T-helper 22 cell (primary cell): ENCODE measurements around the gene RUFY3.
"Not testable (repeated sequence)": the region's sequence is repeated elsewhere in the genome, so short reads cannot be mapped to it uniquely, and the experiment has no call there.

ENCODE experiments used
- DNase-seq: peaks from one replicate; pipeline ENCODE4 v3.0.0-alpha.2; 2020; ENCODE audit warnings: low read depth

RUFY3 gene

DNA sequence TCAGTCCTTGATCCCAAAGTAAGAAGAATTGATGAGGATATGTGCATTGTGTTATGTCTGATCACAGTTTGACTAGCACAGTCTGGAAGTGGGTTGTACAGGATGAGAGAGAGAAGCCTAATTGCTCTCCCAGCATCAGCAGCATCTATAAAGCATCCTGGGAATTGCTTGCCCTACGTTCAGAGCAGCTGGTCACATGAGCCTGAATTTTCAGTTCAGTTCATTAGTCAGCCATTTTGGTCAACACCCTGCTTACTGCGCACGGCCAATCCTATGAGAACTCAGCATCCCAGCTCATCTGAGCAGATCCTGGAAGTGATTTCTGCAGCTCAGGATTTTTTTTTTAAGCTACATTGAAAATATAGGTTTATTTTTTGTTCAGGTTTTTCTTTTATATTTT lies at the start of gene RUFY3:
TSS of gene RUFY3 (plus strand) at position 218 of the 400 bp plus-strand sequence. CDS start 610 bp downstream, outside the sequence.
- DNase-seq: no peak

DNA sequence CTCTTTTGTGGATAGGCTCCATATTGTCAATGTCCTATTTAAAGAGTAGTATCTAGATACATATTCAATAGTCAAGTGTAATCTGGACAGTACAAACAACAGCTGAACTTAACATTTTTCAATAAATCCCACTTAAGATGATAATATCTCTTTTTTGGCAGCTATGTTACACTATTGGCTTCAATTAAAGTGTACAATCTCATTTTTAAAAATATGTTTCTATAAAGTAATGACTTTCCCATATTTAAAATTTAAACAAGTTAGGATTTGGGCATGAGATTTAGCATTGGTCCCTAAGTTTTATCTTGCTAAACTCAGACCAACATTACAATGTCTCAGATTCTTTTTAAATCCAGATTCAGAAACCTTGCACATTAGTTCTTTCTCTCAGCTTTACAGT lies 47.6 kb upstream of the RUFY3 start:
- no peak for DNase-seq

DNA sequence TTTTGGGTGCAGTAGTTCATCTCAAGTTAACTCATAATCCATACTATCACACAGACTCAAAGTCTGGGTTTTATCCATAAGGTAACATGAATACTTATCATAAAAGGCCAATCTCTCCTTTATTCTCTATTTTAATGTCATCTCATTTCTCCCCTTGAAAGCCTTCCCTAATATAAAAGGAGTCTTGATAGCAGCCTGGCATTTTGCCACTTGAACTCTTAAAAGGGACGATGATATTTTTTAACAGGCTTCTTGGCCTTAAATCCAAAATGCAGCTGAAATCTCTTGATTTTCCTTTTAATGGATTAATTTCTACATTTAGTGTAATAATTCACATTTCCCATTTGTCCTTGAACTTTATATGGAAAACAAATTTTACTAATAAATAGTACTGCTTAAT lies 47.0 kb upstream of the RUFY3 start:
- DNase-seq: no peak

GRCh38 chr4:70676554-70677090 lies 45.1 kb upstream of the RUFY3 start:
- DNase-seq: no peak

- DNase-seq: no peak
Measured at GRCh38 chr4:70678383-70678999, 43.3 kb upstream of the RUFY3 start.

DNA sequence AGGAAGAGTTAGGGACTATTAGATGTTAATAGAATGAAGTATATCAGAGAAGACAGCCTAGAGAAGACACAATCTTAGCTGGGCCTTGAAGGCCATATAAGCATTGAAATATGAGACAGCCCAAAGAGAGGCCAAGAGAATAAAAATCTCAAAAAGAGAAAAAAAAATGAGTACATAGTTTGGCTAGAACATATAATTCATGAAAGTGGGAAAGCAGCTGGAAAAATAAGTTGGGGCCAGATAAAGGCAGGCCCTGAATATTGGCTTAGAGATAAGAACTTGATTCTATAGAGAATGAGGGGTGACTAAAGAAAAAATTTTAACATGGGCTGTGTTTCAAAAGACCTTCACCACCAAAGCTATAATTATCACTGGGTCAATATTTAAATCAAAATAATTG lies 40.8 kb upstream of the RUFY3 start:
- DNase-seq: no peak

- no peak for DNase-seq
Measured at GRCh38 chr4:70681704-70682103, 40.1 kb upstream of the RUFY3 start.

- not testable (repeated sequence) for DNase-seq
Measured at GRCh38 chr4:70682142-70682541, 39.6 kb upstream of the RUFY3 start.

DNA sequence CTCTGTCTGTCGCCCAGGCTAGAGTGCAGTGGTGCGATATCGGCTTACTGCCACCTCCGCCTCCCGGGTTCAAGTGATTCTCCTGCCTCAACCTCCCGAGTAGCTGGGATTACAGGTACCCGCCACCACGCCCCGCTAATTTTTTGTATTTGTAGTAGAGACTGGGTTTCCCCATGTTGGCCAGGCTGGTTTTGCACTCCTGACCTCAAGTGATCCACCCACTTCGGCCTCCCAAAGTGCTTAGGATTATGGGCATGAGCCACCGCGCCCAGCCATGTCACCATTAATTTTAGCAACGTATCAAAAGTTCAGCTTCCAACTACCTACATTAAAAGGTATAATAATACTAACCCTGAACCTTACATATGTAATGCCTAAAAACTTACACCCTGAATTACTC lies 34.4 kb upstream of the RUFY3 start:
- DNase-seq: no peak

DNA sequence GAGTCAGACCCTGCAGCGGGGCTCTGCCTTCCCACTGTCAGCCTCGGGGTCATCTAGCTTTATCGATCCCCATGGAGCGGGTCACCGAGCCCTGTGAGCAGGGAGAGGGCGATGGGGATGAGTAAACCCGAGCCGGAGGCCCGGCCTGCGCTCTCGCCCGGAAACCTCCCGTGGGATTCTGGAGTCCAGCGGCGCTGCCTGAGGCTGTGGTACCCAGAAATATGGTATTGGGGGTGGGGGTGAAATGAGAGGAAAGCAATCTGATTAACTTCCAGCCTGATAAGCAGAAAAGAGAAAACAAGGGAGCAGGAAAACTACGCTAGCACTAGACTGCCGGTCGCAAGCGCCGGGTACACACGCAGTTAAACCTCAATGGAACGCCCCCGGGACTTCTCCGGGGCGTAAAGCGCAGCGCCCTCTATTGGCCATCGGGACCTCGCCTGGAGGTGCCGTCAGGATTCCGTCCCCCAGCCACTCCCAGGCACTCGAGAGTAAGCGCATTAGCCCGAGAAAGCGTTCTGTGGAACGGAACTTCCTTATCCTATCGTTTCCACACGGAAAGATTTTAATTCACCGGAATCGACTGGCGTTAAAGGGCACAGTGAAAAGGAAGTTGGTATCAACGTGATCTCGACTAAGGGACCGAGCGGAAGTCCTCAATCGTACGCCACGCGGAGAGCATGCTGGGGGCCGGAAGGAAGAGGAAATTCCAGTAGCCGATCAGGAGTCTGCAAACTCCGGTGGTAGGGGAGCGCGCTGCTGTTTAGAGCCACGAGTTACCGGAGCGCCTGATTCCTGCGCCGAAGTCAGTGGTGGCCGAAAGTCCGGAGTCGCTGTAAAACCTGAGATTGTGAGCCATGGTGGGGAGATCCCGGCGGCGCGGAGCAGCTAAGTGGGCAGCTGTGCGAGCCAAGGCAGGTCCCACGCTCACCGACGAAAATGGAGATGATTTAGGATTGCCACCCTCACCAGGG lies 33.7 kb upstream of the RUFY3 start, which contains the start of gene UTP3:
TSS of gene UTP3 (plus strand) at position 712 of the 974 bp plus-strand sequence. CDS start at position 858, 146 bp downstream.
- peak; percentile 83 for DNase-seq

GRCh38 chr4:70688795-70689231 lies 33.0 kb upstream of the RUFY3 start:
- DNase-seq: no peak

DNA sequence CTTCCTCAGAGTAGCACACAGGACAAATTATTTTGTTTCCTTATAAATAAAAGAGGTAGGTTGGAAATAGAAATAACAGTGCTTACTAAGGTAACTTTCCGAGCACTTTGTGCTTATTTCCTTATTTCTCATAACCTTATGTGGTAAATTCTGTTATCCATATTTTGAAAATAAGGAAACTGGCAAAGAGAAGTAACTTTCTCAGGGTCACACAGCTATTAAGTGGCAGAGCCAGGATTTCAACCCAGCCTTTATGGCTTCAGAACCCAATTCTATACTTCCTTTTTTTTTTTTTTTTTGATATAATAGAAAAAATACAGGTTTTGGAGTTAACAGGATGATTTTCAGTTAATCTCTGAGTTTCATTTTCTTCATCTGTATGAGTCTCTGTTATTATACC lies 30.1 kb upstream of the RUFY3 start:
- no peak for DNase-seq

GRCh38 chr4:70694633-70695032 lies 27.1 kb upstream of the RUFY3 start:
- not testable (repeated sequence) for DNase-seq

DNA sequence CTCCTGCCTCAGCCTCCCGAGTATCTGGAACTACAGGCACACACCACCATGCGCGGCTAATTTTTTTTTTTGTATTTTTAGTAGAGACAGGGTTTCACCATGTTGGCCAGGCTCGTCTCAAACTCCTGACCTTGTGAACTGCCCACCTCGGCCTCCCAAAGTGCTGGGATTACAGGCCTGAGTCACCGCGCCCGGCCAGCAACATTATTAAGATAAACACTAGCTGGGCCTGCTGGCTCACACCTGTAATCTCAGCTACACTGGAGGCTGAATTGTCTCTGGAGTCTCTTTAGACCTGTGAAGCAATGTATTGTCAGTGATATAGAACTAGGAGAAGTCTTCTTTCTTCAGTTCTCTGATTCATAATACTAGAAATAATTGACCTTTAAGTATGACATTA lies 23.3 kb upstream of the RUFY3 start:
- DNase-seq: not testable (repeated sequence)

GRCh38 chr4:70700712-70701111 lies 21.1 kb upstream of the RUFY3 start:
- no peak for DNase-seq

GRCh38 chr4:70701271-70701670 lies 20.5 kb upstream of the RUFY3 start:
- no peak for DNase-seq

- DNase-seq: not testable (repeated sequence)
Measured at GRCh38 chr4:70702592-70702991, 19.2 kb upstream of the RUFY3 start.

- no peak for DNase-seq
Measured at GRCh38 chr4:70703619-70704214, 18.0 kb upstream of the RUFY3 start.

DNA sequence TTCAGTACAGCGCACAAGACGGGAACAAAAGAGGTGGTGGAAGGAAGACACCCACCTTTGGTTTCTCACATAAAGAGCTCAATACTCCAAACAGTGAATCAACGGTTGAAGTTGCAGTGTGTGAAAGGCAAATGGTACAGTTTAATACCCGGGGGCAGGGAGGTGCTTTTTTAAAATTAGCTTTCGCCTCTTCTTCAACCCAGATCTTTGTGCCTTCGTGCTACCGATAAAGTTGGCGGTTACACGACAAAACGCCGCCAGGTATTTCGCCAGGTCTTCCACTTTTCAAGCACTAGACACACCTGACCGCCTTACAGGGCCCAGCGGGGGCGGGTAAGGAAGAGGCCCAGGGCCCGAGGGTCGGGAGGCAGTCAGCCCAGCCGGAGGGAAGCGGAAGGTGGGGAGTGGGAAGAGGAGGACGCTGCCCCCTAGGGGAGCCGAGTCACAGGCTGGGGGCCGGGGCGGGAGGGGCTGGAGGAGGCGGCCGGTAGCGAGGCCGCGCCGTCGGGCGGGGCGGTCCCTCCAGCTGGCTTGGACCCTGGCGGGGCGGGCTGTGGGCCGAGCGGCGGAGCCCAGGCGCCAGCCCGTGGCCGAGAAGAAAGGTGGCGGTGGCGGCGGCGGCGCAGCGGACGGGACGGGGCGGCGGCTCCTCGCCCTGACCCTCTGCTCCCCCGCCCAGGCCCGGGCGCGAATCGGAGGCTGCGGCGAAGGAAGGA lies 17.4 kb upstream of the RUFY3 start:
- peak; percentile 65 for DNase-seq

DNA sequence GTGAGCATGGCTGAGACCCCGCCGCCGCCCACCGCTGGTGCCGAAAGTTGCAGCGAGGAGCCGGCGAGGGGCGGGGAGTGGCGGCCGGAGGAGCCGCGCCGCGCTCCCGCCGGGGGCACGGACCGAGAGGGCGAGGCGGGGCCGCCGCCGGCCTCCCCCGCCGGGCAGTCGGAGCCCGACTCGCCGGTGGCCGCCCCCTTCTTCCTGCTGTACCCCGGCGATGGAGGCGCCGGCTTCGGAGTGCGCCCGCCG lies 16.9 kb upstream of the RUFY3 start:
- peak; percentile 30 for DNase-seq

GRCh38 chr4:70705183-70706043 lies 16.4 kb upstream of the RUFY3 start:
- peak; percentile 66 for DNase-seq
